ENCODE results near the gene BORA. TPM values are rescaled to one million over a fixed set of nuclear protein-coding genes. Genes with fewer than 3 reads are reported as not detected.
"Not testable (repeated sequence)": the region's sequence is repeated elsewhere in the genome, so short reads cannot be mapped to it uniquely, and the experiment has no call there.

BORA gene
- total RNA-seq, 4 donors from 2014 or later, result 0.83 to 2.3 (median 1.6) TPM

- TF ChIP-seq POLR2A (IDR thresholded peaks at IDR 0.05; ENCODE audit: low read depth) (no peak), CTCF (IDR thresholded peaks at IDR 0.05) (no peak), EP300 (IDR thresholded peaks at IDR 0.05) (no peak), POLR2AphosphoS5 (IDR thresholded peaks at IDR 0.05) (no peak)
- peaks cover 0 to under 1% (median under 1%) of the 10 kb centered on the region in 4 donors for H3K36me3 ChIP-seq
- no peak overlapping the region for H3K27ac ChIP-seq (replicated peaks in 1 of 4)
- no peak overlapping the region for H3K4me3 ChIP-seq
- 75% methylated on average over 1 of the region's 1 CpG for WGBS
- H3K27me3 ChIP-seq, result no peaks in the 10 kb centered on the region
- H3K9me3 ChIP-seq, result no peaks in the 10 kb centered on the region
- intact Hi-C loops (cut with DNase I), result no loop called here
- no peak for DNase-seq (ENCODE audit: extremely low spot score)
- H3K4me1 ChIP-seq, result no peaks in the 10 kb centered on the region
Observed at GRCh38 chr13:72700509-72700908, 27.2 kb upstream of the BORA start.

- TF ChIP-seq EP300 (IDR thresholded peaks at IDR 0.05) (no peak), POLR2A (IDR thresholded peaks at IDR 0.05; ENCODE audit: low read depth) (no peak), CTCF (IDR thresholded peaks at IDR 0.05) (no peak), POLR2AphosphoS5 (IDR thresholded peaks at IDR 0.05) (no peak)
- Histone ChIP-seq H3K27ac (replicated peaks in 1 of 4) (no peak overlapping the region), H3K4me3 (no peak overlapping the region), H3K4me1 (no peaks in the 10 kb centered on the region), H3K27me3 (no peaks in the 10 kb centered on the region), H3K9me3 (peaks cover 0 to 6% (median 2%) of the 10 kb centered on the region in 4 donors), H3K36me3 (peaks cover 4 to 56% (median 38%) of the 10 kb centered on the region in 4 donors)
- no peak for DNase-seq (ENCODE audit: extremely low spot score)
- intact Hi-C loops (cut with DNase I), result no loop called here
- WGBS, result 53% methylated on average over 3 of the region's 3 CpGs
Observed at GRCh38 chr13:72716776-72717175, 10.9 kb upstream of the BORA start.

GRCh38 chr13:72726185-72726584 lies 1.5 kb upstream of the BORA start:
- WGBS, result 84% methylated on average over 15 of the region's 15 CpGs
- intact Hi-C loops (cut with DNase I), result loop anchor here (5.0 kb wide), 1 partner anchor 56 kb away; the partner anchor contains the start of genes DIS3 and PIBF1
- peak overlapping the region in 3 of 4 donors; percentile 62 to 90 (median 74) for H3K4me3 ChIP-seq
- H3K4me1 ChIP-seq, result peaks cover 20 to 33% (median 25%) of the 10 kb centered on the region in 4 donors
- not testable (repeated sequence) for H3K9me3 ChIP-seq; H3K36me3 ChIP-seq; DNase-seq (ENCODE audit: extremely low spot score); H3K27ac ChIP-seq (replicated peaks in 1 of 4); H3K27me3 ChIP-seq

- intact Hi-C loops (cut with DNase I), result loop anchor here (5.0 kb wide), 1 partner anchor 55 kb away; the partner anchor contains the start of genes DIS3 and PIBF1
- Histone ChIP-seq H3K27me3 (no peaks in the 10 kb centered on the region), H3K4me3 (peak overlapping the region; percentile 62 to 90 (median 74)), H3K9me3 (no peaks in the 10 kb centered on the region), H3K4me1 (peaks cover 20 to 33% (median 25%) of the 10 kb centered on the region in 4 donors), H3K36me3 (no peaks in the 10 kb centered on the region), H3K27ac (replicated peaks in 1 of 4) (peak overlapping the region; percentile 58 to 76 (median 67))
- WGBS, result 2% methylated on average over 34 of the region's 49 CpGs
- DNase-seq (ENCODE audit: extremely low spot score), result no peak
- no peak for TF ChIP-seq EP300 (IDR thresholded peaks at IDR 0.05)
- TF ChIP-seq CTCF (IDR thresholded peaks at IDR 0.05), result no peak
Observed at GRCh38 chr13:72726726-72727416, 852 bp upstream of the BORA start.

- intact Hi-C loops (cut with DNase I), result loop anchor here (5.0 kb wide), 1 partner anchor 54 kb away; the partner anchor contains the start of genes DIS3 and PIBF1
Observed at GRCh38 chr13:72728290-72728605, 525 bp downstream of the BORA start.

More at GRCh38 chr13:72728290-72728605, 525 bp downstream of the BORA start:
- Histone ChIP-seq H3K36me3 (no peaks in the 10 kb centered on the region), H3K27ac (replicated peaks in 1 of 4) (peak overlapping the region; percentile 55 to 76 (median 69)), H3K4me1 (peaks cover 20 to 33% (median 25%) of the 10 kb centered on the region in 4 donors), H3K4me3 (peak overlapping the region; percentile 62 to 90 (median 74)), H3K27me3 (no peaks in the 10 kb centered on the region), H3K9me3 (no peaks in the 10 kb centered on the region)
- WGBS, result 8% methylated on average over 3 of the region's 3 CpGs
- no peak for TF ChIP-seq CTCF (IDR thresholded peaks at IDR 0.05)
- TF ChIP-seq EP300 (IDR thresholded peaks at IDR 0.05), result no peak
- TF ChIP-seq POLR2A (IDR thresholded peaks at IDR 0.05; ENCODE audit: low read depth), result no peak
- no peak for TF ChIP-seq POLR2AphosphoS5 (IDR thresholded peaks at IDR 0.05)
- DNase-seq (ENCODE audit: extremely low spot score), result no peak

All from esophagus muscularis mucosa (tissue), 4 donors.